ENCODE data around the gene KIF1B.

- TF ChIP-seq CTCF (IDR thresholded peaks at IDR 0.05) (no peak), POLR2A (IDR thresholded peaks at IDR 0.05) (no peak)
Measured at GRCh38 chr1:10324627-10325026, 114.3 kb downstream of the KIF1B start.
